ENCODE measurements around the gene IGSF21.

The IGSF21 gene

GRCh38 chr1:18380288-18380687 lies 272.7 kb downstream of the IGSF21 start:
- Histone ChIP-seq H2AFZ (ENCODE audit: low read depth) (no peak overlapping the region), H3K4me3 (IDR thresholded peaks at IDR 0.05; ENCODE audit: insufficient read depth, low read depth, low read length) (no peak overlapping the region), H3K27me3 (ENCODE audit: insufficient read depth, low read depth) (no peaks in the 10 kb centered on the region), H3K4me1 (ENCODE audit: low read depth, poor library complexity, severe bottlenecking) (no peaks in the 10 kb centered on the region), H3K4me2 (no peak overlapping the region), H4K20me1 (ENCODE audit: insufficient read depth) (no peaks in the 10 kb centered on the region), H3K9ac (no peak overlapping the region), H3K27ac (no peak overlapping the region), H3K79me2 (ENCODE audit: insufficient read depth, low read depth) (no peaks in the 10 kb centered on the region), H3K36me3 (ENCODE audit: insufficient read depth) (no peaks in the 10 kb centered on the region)
- no peak for TF ChIP-seq CTCF (conservative IDR thresholded peaks at IDR 0.05; ENCODE audit: low read depth, low read length)

- H2AFZ ChIP-seq (ENCODE audit: low read depth): no peak overlapping the region
- no peak for TF ChIP-seq CTCF (conservative IDR thresholded peaks at IDR 0.05; ENCODE audit: low read depth, low read length)
- H3K27ac ChIP-seq: no peak overlapping the region
- H3K4me2 ChIP-seq: no peak overlapping the region
- no peaks in the 10 kb centered on the region; the same call in 1 of the 2 replicates for H3K27me3 ChIP-seq (ENCODE audit: insufficient read depth, low read depth)
- H3K4me3 ChIP-seq (IDR thresholded peaks at IDR 0.05; ENCODE audit: insufficient read depth, low read depth, low read length): no peak overlapping the region
- H3K79me2 ChIP-seq (ENCODE audit: insufficient read depth, low read depth): no peaks in the 10 kb centered on the region
- H3K9ac ChIP-seq: no peak overlapping the region
- no peaks in the 10 kb centered on the region for H3K36me3 ChIP-seq (ENCODE audit: insufficient read depth)
- no peaks in the 10 kb centered on the region for H4K20me1 ChIP-seq (ENCODE audit: insufficient read depth)
- H3K4me1 ChIP-seq (ENCODE audit: low read depth, poor library complexity, severe bottlenecking): no peaks in the 10 kb centered on the region
Measured at GRCh38 chr1:18384059-18384458, 276.5 kb downstream of the IGSF21 start.

- no peak overlapping the region for H3K27ac ChIP-seq
- H3K9ac ChIP-seq: no peak overlapping the region
- H3K4me1 ChIP-seq (ENCODE audit: low read depth, poor library complexity, severe bottlenecking): no peaks in the 10 kb centered on the region
- no peak overlapping the region for H3K4me2 ChIP-seq
- no peak overlapping the region for H2AFZ ChIP-seq (ENCODE audit: low read depth)
- H3K27me3 ChIP-seq (ENCODE audit: insufficient read depth, low read depth): no peaks in the 10 kb centered on the region; the same call in 1 of the 2 replicates
- TF ChIP-seq CTCF (conservative IDR thresholded peaks at IDR 0.05; ENCODE audit: low read depth, low read length): no peak
- no peaks in the 10 kb centered on the region for H3K36me3 ChIP-seq (ENCODE audit: insufficient read depth)
- H3K4me3 ChIP-seq (IDR thresholded peaks at IDR 0.05; ENCODE audit: insufficient read depth, low read depth, low read length): no peak overlapping the region
- H3K79me2 ChIP-seq (ENCODE audit: insufficient read depth, low read depth): no peaks in the 10 kb centered on the region
- no peaks in the 10 kb centered on the region for H4K20me1 ChIP-seq (ENCODE audit: insufficient read depth)
Measured at GRCh38 chr1:18384471-18384870, 276.9 kb downstream of the IGSF21 start.

- TF ChIP-seq CTCF (conservative IDR thresholded peaks at IDR 0.05; ENCODE audit: low read depth, low read length): no peak
- H3K27me3 ChIP-seq (ENCODE audit: insufficient read depth, low read depth): no peaks in the 10 kb centered on the region; the same call in 1 of the 2 replicates
- H3K4me1 ChIP-seq (ENCODE audit: low read depth, poor library complexity, severe bottlenecking): no peaks in the 10 kb centered on the region
- H3K27ac ChIP-seq: no peak overlapping the region
- H3K4me2 ChIP-seq: no peak overlapping the region
- H3K4me3 ChIP-seq (IDR thresholded peaks at IDR 0.05; ENCODE audit: insufficient read depth, low read depth, low read length): no peak overlapping the region
- no peaks in the 10 kb centered on the region for H3K36me3 ChIP-seq (ENCODE audit: insufficient read depth)
- no peak overlapping the region for H3K9ac ChIP-seq
- H3K79me2 ChIP-seq (ENCODE audit: insufficient read depth, low read depth): no peaks in the 10 kb centered on the region
- H2AFZ ChIP-seq (ENCODE audit: low read depth): no peak overlapping the region
- no peaks in the 10 kb centered on the region for H4K20me1 ChIP-seq (ENCODE audit: insufficient read depth)
Measured at GRCh38 chr1:18385239-18385790, 277.7 kb downstream of the IGSF21 start.
